Activated T-cell treated with anti-CD3 and anti-CD28 coated beads, Interleukin-2, amount 50 U/mL, for 48 hours (primary cell): Measurements from ENCODE around the gene RHO.

Experiments
- DNase-seq, 2 experiments: peaks; one replicate each; pipeline ENCODE4 v3.0.0-alpha.2; 2020

RHO gene

GRCh38 chr3:129548104-129548965, 19.9 kb downstream of the RHO start:
- no peak for DNase-seq

- DNase-seq = no peak
Measured at GRCh38 chr3:129549006-129549800, 20.8 kb downstream of the RHO start.

GRCh38 chr3:129549805-129550204, 21.4 kb downstream of the RHO start:
- DNase-seq = no peak

- DNase-seq = no peak
Measured at GRCh38 chr3:129552287-129553050, 24.0 kb downstream of the RHO start.

GRCh38 chr3:129553171-129553570, 24.7 kb downstream of the RHO start:
- no peak for DNase-seq

GRCh38 chr3:129553719-129554118, 25.3 kb downstream of the RHO start:
- peak in 1 of 2 experiments; percentile 30 for DNase-seq

- DNase-seq = no peak
Measured at GRCh38 chr3:129554356-129555152, 26.1 kb downstream of the RHO start.

- DNase-seq = no peak
Measured at GRCh38 chr3:129555153-129555550, 26.7 kb downstream of the RHO start.

- no peak for DNase-seq
Measured at GRCh38 chr3:129555616-129556357, 27.3 kb downstream of the RHO start.

- DNase-seq = no peak
Measured at GRCh38 chr3:129556358-129556695, 27.9 kb downstream of the RHO start.

- no peak for DNase-seq
Measured at GRCh38 chr3:129556890-129557547, 28.6 kb downstream of the RHO start.

GRCh38 chr3:129557548-129557894, 29.1 kb downstream of the RHO start:
- no peak for DNase-seq

GRCh38 chr3:129558081-129558771, 29.8 kb downstream of the RHO start:
- DNase-seq = no peak

GRCh38 chr3:129558772-129559564, 30.5 kb downstream of the RHO start:
- no peak for DNase-seq

GRCh38 chr3:129559565-129560079, 31.2 kb downstream of the RHO start:
- no peak for DNase-seq

- no peak for DNase-seq
Measured at GRCh38 chr3:129560269-129560787, 31.9 kb downstream of the RHO start.

- DNase-seq = no peak
Measured at GRCh38 chr3:129560911-129561594, 32.6 kb downstream of the RHO start.

- no peak for DNase-seq
Measured at GRCh38 chr3:129561619-129562248, 33.3 kb downstream of the RHO start.
